H9 (cell line): ENCODE results near the gene CPAMD8. TPM values are rescaled to one million over a fixed set of nuclear protein-coding genes. Genes with fewer than 3 reads are reported as not detected.

Experiments used
- DNase-seq: peaks from one replicate; pipeline ENCODE4 v3.0.0-alpha.2; 2017
- H2AFZ ChIP-seq: one replicate; pipeline ENCODE4 v1.6.1; 2013; ENCODE audit warnings: mild to moderate bottlenecking, low read length, control low read depth, moderate library complexity
- H2AK5ac ChIP-seq: 2 replicates; pipeline ENCODE4 v1.6.1; 2013; ENCODE audit warnings: low read length, control low read depth, mixed read lengths; ENCODE audit not compliant: insufficient read length
- H2BK120ac ChIP-seq: one replicate; pipeline ENCODE4 v1.6.1; 2013; ENCODE audit warnings: low read depth, mild to moderate bottlenecking, low read length, control low read depth, inconsistent platforms; ENCODE audit not compliant: poor library complexity, severe bottlenecking
- H2BK12ac ChIP-seq: 2 replicates; pipeline ENCODE4 v1.6.1; 2013; ENCODE audit warnings: low read length, control low read depth, mixed read lengths, low read depth; ENCODE audit not compliant: insufficient read length
- H2BK15ac ChIP-seq: 2 replicates; pipeline ENCODE4 v1.6.1; 2013; ENCODE audit warnings: low read depth, low read length, control low read depth
- H2BK20ac ChIP-seq: one replicate; pipeline ENCODE4 v1.6.1; 2013; ENCODE audit warnings: low read depth, mild to moderate bottlenecking, low read length, control low read depth, inconsistent platforms; ENCODE audit not compliant: poor library complexity, severe bottlenecking
- H2BK5ac ChIP-seq: 2 replicates; pipeline ENCODE4 v1.6.1; 2013; ENCODE audit warnings: low read length, control low read depth, mixed read lengths; ENCODE audit not compliant: insufficient read length
- H3K14ac ChIP-seq: 2 replicates; pipeline ENCODE4 v1.6.1; 2013; ENCODE audit warnings: low read length, control low read depth; ENCODE audit not compliant: insufficient read depth
- H3K18ac ChIP-seq: 2 replicates; pipeline ENCODE4 v1.6.1; 2013; ENCODE audit warnings: low read depth, mild to moderate bottlenecking, mixed read lengths, low read length, control low read depth; ENCODE audit not compliant: insufficient read length
- H3K23ac ChIP-seq: 2 replicates; pipeline ENCODE4 v1.6.1; 2013; ENCODE audit warnings: low read length, control low read depth, mixed read lengths, low read depth; ENCODE audit not compliant: insufficient read length
- H3K23me2 ChIP-seq: 2 replicates; pipeline ENCODE4 v1.6.1; 2013; ENCODE audit warnings: low read depth, mild to moderate bottlenecking, mixed read lengths, low read length, control low read depth; ENCODE audit not compliant: insufficient read length, poor library complexity, severe bottlenecking
- H3K27ac ChIP-seq: 2 replicates; pipeline ENCODE4 v1.5.1; 2013; ENCODE audit warnings: low read length, control low read depth, mixed read lengths, low read depth; ENCODE audit not compliant: insufficient read length
- H3K27me3 ChIP-seq: 2 replicates; pipeline ENCODE4 v1.6.1; 2013; ENCODE audit warnings: low read length, control low read depth, inconsistent platforms; ENCODE audit not compliant: insufficient read depth
- H3K4ac ChIP-seq: 2 replicates; pipeline ENCODE4 v1.6.1; 2013; ENCODE audit warnings: low read depth, mild to moderate bottlenecking, control low read depth, inconsistent platforms, low read length, moderate library complexity
- H3K4me1 ChIP-seq: 2 replicates; pipeline ENCODE4 v1.6.1; 2013; ENCODE audit warnings: low read length, control low read depth, inconsistent platforms; ENCODE audit not compliant: insufficient read depth
- H3K4me2 ChIP-seq: 2 replicates; pipeline ENCODE4 v1.6.1; 2013; ENCODE audit warnings: low read length, control low read depth, mixed read lengths; ENCODE audit not compliant: insufficient read length, insufficient read depth
- H3K56ac ChIP-seq: 2 replicates; pipeline ENCODE4 v1.6.1; 2013; ENCODE audit warnings: low read depth, mild to moderate bottlenecking, mixed read lengths, low read length, control low read depth; ENCODE audit not compliant: insufficient read length
- H3K79me1 ChIP-seq: 2 replicates; pipeline ENCODE4 v1.6.1; 2013; ENCODE audit warnings: low read depth, mild to moderate bottlenecking, moderate library complexity, low read length, control low read depth, inconsistent platforms; ENCODE audit not compliant: insufficient read depth, poor library complexity, severe bottlenecking
- H3K79me2 ChIP-seq: 2 replicates; pipeline ENCODE4 v1.6.1; 2013; ENCODE audit warnings: low read length, control low read depth, inconsistent platforms; ENCODE audit not compliant: insufficient read depth
- H3K9ac ChIP-seq: 2 replicates; pipeline ENCODE4 v1.6.1; 2013; ENCODE audit warnings: low read length, control low read depth, mixed read lengths; ENCODE audit not compliant: insufficient read length; ENCODE audit errors: extremely low read depth
- H3K9me3 ChIP-seq: one replicate; pipeline ENCODE4 v1.6.1; 2013; ENCODE audit warnings: low read depth, low read length, inconsistent platforms; ENCODE audit not compliant: control insufficient read depth
- H3T11ph ChIP-seq: one replicate; pipeline ENCODE4 v1.6.1; 2013; ENCODE audit warnings: mild to moderate bottlenecking, low read length, control low read depth, inconsistent platforms
- H4K20me1 ChIP-seq: one replicate; pipeline ENCODE4 v1.6.1; 2013; ENCODE audit not compliant: control insufficient read depth, insufficient read length, insufficient read depth
- H4K5ac ChIP-seq: 2 replicates; pipeline ENCODE4 v1.6.1; 2013; ENCODE audit warnings: low read depth, mild to moderate bottlenecking, mixed read lengths, low read length, control low read depth; ENCODE audit not compliant: insufficient read length
- H4K8ac ChIP-seq: replicated peaks from 2 replicates; pipeline ENCODE4 v1.6.1; 2013; ENCODE audit warnings: low read length, control low read depth, mixed read lengths, low read depth; ENCODE audit not compliant: insufficient read length
- H4K91ac ChIP-seq: 2 replicates; pipeline ENCODE4 v1.6.1; 2013; ENCODE audit warnings: low read depth, mild to moderate bottlenecking, moderate library complexity, mixed read lengths, low read length, control low read depth; ENCODE audit not compliant: insufficient read length
- H3K27ac Mint-ChIP-seq, 3 experiments: 2 replicates in 2 of 3; 3 replicates in 1 of 3; pipeline ENCODE4 v1.8.0; 2020 to 2021; ENCODE audit warnings: mixed read lengths in 3 of 3, mild to moderate bottlenecking in 1 of 3, moderate library complexity in 1 of 3
- H3K27me3 Mint-ChIP-seq: 2 replicates; pipeline ENCODE4 v1.8.0; 2021; ENCODE audit warnings: low read depth, mild to moderate bottlenecking, moderate library complexity, mixed read lengths
- H3K36me3 Mint-ChIP-seq, 3 experiments: 2 replicates in 2 of 3; 3 replicates in 1 of 3; pipeline ENCODE4 v1.8.0; 2020 to 2021; ENCODE audit warnings: low read depth in 3 of 3, mixed read lengths in 3 of 3; ENCODE audit not compliant: insufficient read depth in 1 of 3
- H3K4me1 Mint-ChIP-seq, 2 experiments: 2 replicates each; pipeline ENCODE4 v1.8.0; 2020; ENCODE audit warnings: mixed read lengths in 2 of 2
- H3K4me3 Mint-ChIP-seq, 2 experiments: 2 replicates in 1 of 2; 3 replicates in 1 of 2; pipeline ENCODE4 v1.8.0; 2020 to 2021; ENCODE audit warnings: mild to moderate bottlenecking in 2 of 2, mixed read lengths in 2 of 2, moderate library complexity in 1 of 2
- H3K9me3 Mint-ChIP-seq, 2 experiments: 2 replicates in 1 of 2; 3 replicates in 1 of 2; pipeline ENCODE4 v1.8.0; 2020; ENCODE audit warnings: mild to moderate bottlenecking in 2 of 2, mixed read lengths in 2 of 2, moderate library complexity in 1 of 2
- WGBS: extraction: QIAGEN DNeasy Blood & Tissue Kit; methylation state at CpG from one replicate; pipeline ENCODE4 v1.1.7; 2013; ENCODE audit warnings: missing lambda C conversion rate, low lambda C conversion rate, mixed read lengths; ENCODE audit not compliant: insufficient read length; ENCODE audit errors: extremely low coverage; 5-methylcytosine and 5-hydroxymethylcytosine counted together
- total RNA-seq: library from RNA; stranded (reverse); gene quantifications from 2 replicates; pipeline ENCODE4 v1.2.1, GENCODE V29; 2021
- TF ChIP-seq, protein P1 (sequence below): fragments of 200-600 bp; sonication (generic); conservative IDR thresholded peaks from 3 replicates; pipeline ENCODE4 v1.8.0; 2021; ENCODE audit warnings: antibody characterized with exemption, mild to moderate bottlenecking

The CPAMD8 gene
- total RNA-seq, 1 experiment from 2014 or later, result 12.0 TPM

DNA sequence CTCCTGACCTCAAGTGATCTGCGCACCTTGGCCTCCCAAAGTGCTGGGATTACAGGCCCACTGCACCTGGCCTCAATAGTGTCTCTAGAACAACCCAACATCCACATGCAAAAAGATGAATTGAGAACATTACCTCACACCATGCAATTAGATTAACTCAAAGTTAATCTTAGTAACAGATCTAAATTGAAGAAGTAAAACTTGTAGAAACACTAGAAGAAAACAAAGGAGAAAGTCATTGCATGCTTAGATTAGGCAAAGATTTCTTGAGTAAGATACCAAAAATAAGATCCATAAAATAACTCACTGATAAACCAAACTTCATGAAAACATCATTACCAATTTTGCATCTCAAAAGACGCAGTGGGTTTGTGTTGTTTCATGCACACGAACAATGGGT, 2.8 kb downstream of the CPAMD8 start:
- no peak for DNase-seq
- H2BK20ac ChIP-seq, result no peak overlapping the region
- Mint-ChIP-seq H3K4me3 (no peak overlapping the region), H3K36me3 (peaks cover 16 to 29% (median 26%) of the 10 kb centered on the region in 3 experiments), H3K4me1 (peaks cover 14 to 17% of the 10 kb centered on the region in 2 experiments), H3K9me3 (peaks cover 24 to 25% of the 10 kb centered on the region in 2 experiments), H3K27me3 (peaks cover 37% of the 10 kb centered on the region), H3K27ac (no peak overlapping the region)
- H2BK5ac ChIP-seq, result no peak overlapping the region
- H2BK120ac ChIP-seq, result no peak overlapping the region
- no peak overlapping the region for H3K14ac ChIP-seq
- H4K20me1 ChIP-seq, result no peaks in the 10 kb centered on the region
- no peak overlapping the region for H2AFZ ChIP-seq
- no peak overlapping the region for H2BK15ac ChIP-seq
- no peak overlapping the region for H3K56ac ChIP-seq
- no peak overlapping the region for H3K4me2 ChIP-seq
- H3K23me2 ChIP-seq, result peaks cover 14% of the 10 kb centered on the region
- H4K91ac ChIP-seq, result no peak overlapping the region
- H2BK12ac ChIP-seq, result no peak overlapping the region
- H3K4me1 ChIP-seq, result no peaks in the 10 kb centered on the region
- H3K79me1 ChIP-seq, result no peaks in the 10 kb centered on the region
- no peak overlapping the region for H3K9ac ChIP-seq
- TF ChIP-seq, protein P1, sequence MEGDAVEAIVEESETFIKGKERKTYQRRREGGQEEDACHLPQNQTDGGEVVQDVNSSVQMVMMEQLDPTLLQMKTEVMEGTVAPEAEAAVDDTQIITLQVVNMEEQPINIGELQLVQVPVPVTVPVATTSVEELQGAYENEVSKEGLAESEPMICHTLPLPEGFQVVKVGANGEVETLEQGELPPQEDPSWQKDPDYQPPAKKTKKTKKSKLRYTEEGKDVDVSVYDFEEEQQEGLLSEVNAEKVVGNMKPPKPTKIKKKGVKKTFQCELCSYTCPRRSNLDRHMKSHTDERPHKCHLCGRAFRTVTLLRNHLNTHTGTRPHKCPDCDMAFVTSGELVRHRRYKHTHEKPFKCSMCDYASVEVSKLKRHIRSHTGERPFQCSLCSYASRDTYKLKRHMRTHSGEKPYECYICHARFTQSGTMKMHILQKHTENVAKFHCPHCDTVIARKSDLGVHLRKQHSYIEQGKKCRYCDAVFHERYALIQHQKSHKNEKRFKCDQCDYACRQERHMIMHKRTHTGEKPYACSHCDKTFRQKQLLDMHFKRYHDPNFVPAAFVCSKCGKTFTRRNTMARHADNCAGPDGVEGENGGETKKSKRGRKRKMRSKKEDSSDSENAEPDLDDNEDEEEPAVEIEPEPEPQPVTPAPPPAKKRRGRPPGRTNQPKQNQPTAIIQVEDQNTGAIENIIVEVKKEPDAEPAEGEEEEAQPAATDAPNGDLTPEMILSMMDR, result no peak
- no CpG with 5 or more reads among the region's 3 CpGs for WGBS
- no peak overlapping the region for H4K5ac ChIP-seq
- H2AK5ac ChIP-seq, result no peak overlapping the region
- H3K4ac ChIP-seq, result no peak overlapping the region
- no peak overlapping the region for H3K23ac ChIP-seq
- H3K18ac ChIP-seq, result no peak overlapping the region
- H3K27me3 ChIP-seq, result peaks cover 2% of the 10 kb centered on the region; the same call in 1 of the 2 replicates
- no peaks in the 10 kb centered on the region for H3K79me2 ChIP-seq
- no peak overlapping the region for H3T11ph ChIP-seq
- no peaks in the 10 kb centered on the region for H3K9me3 ChIP-seq
- H3K27ac ChIP-seq, result no peak overlapping the region
- H4K8ac ChIP-seq, result no peak overlapping the region
